LNCAP (cell line): ENCODE measurements around the gene HCFC1.

Experiments
- TF ChIP-seq, protein P1 (sequence below): fragments of 450-650 bp; IDR thresholded peaks from 2 replicates; pipeline ENCODE4 v1.5.1; 2017; ENCODE audit warnings: mild to moderate bottlenecking

Gene HCFC1

DNA sequence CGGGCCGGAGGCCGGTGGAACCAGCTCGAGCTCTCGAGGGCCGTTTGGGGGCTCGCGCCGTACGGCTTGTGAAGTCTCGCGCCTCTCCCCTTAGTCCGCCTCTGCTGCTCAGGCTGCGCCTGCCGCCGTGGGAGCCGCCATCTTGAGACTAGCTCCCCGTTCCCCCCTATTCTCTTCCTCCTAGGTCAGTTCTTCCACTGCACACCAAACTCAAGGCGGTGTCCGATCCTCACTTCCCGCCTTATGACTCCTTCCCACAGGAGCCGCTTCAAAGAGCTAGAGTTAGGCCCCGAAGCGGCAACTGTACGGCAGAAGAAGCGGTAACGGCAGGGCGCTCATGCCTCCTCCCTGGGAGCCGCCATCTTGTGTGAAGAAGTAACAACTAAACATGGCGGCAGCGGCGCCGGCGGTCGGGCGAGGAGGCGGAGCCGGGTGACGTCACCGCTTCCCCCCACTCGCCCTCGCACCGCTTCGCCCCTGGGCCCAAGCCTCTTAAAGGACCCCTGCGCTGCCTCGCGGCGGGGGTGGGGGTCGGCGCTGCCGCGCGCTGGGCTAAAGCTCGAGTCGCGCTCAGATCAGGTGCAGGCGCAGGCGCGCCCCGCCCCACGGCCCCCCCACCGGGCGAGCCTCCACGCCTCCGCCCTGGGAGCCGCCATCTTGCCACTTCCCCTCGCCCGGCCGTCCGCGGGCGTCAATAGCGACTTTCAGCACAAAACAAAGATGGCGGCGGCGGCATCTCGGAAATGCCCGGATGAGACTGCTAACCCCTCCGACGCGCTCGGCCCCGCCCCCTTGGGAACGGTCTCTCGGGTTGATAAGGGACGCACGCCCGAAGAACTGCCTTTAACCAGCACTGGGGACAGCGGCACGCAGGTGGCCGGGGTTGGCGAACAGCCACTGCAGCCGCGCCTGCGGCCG, at the start of gene HCFC1:
TSS of gene HCFC1 (minus strand) at position 369 of the 918 bp plus-strand sequence. CDS start 978 bp downstream, outside the sequence.
- TF ChIP-seq, protein P1, sequence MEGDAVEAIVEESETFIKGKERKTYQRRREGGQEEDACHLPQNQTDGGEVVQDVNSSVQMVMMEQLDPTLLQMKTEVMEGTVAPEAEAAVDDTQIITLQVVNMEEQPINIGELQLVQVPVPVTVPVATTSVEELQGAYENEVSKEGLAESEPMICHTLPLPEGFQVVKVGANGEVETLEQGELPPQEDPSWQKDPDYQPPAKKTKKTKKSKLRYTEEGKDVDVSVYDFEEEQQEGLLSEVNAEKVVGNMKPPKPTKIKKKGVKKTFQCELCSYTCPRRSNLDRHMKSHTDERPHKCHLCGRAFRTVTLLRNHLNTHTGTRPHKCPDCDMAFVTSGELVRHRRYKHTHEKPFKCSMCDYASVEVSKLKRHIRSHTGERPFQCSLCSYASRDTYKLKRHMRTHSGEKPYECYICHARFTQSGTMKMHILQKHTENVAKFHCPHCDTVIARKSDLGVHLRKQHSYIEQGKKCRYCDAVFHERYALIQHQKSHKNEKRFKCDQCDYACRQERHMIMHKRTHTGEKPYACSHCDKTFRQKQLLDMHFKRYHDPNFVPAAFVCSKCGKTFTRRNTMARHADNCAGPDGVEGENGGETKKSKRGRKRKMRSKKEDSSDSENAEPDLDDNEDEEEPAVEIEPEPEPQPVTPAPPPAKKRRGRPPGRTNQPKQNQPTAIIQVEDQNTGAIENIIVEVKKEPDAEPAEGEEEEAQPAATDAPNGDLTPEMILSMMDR: no peak

DNA sequence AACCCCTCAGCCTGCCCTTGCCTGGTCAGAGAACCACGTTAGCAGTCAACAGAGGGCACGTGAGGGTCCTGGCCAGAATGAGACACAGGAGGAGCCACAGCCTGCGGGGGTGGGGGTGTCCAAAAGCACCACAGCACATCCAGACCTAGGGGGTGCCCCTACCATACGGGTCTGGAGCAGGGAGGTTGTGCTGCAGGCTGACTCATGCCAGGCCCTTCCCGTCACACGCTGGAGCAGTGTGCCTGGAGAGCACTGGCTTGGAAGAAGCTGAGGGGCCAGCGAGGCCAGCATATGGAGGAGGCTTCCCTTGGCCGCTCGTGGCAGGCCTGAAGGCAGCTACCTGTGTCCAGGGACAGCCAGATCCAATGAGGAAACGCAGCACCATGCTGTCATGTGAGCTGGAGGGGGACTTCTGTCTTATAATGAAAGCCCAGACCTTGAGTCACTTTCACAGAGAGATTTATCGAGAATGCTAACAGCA, 49.6 kb upstream of the HCFC1 start:
- TF ChIP-seq, protein P1: no peak

DNA sequence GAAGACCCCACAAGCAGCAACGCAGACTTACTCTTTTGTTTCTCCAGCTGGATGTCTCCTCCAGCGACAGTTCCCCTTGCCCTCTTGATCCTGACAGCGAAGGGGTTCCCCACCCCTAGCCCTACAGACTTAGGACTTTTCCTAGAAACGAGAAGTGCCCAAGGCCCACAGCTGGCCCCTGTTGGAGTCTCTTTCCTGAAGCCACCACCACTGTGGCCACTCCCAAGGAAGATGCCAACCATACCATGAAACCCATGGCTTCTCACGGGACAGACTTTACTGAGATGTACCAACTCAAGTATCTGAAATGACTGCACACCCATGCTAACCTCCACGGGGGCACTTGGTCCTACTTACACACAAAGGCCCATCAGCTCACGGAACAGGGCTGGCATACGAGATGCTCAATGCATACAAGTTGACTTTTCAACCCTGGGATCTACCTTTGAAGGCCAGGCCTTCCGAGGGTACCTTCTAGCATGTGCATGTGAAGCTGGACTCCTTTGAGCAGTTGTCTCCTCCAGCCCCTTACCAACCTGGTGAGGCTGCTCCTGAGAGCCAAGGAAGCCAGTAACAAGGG, 49.0 kb upstream of the HCFC1 start:
- TF ChIP-seq, protein P1: no peak

DNA sequence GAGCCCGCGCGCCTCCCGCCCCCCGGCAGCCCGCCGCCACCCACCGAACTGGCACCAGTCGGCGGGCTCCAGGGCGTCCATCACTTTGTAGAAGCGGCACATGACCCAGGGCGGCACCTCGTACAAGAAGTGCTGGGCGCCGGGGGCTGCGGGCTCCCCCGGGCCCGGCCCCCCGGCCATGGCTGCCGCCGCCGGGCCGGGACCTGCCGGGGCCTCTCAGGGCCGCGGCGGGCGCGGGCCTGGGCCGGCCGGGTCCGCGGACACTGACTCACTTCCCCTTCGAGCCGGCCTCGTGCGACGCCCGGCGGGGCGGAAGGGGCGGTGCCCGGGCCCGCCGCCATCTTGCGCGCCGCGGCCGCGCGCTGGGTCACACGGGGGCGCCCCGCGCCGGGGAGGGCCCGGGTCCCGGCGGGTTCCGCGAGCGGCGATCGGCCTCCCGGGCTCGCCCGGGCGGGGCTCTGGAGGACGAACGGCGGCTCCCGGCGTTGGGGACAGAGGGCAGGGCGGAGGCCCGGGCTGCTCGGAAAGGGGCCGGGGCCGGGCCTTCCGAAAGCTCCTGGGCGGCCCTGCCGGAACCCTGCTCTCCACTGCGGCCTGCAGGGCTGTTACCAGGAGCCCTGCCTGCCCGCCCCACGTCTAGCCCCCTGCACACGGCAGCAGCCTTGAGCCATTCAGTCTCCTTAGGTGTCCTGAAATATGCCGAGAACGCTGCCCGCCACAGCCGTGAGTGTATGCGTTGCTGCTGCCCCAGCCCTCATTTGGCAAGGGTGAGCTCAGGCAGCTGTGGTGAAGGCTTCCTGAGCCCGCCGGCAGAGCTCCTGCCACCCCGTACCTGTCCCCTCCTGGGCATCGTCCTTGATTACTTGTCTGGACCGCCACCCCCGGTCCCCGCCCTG, 48.3 kb upstream of the HCFC1 start, which contains the start of gene IRAK1:
TSS of gene IRAK1 (minus strand) at position 270 of the 896 bp plus-strand sequence. CDS start at position 180, 90 bp downstream.
- TF ChIP-seq, protein P1: no peak

DNA sequence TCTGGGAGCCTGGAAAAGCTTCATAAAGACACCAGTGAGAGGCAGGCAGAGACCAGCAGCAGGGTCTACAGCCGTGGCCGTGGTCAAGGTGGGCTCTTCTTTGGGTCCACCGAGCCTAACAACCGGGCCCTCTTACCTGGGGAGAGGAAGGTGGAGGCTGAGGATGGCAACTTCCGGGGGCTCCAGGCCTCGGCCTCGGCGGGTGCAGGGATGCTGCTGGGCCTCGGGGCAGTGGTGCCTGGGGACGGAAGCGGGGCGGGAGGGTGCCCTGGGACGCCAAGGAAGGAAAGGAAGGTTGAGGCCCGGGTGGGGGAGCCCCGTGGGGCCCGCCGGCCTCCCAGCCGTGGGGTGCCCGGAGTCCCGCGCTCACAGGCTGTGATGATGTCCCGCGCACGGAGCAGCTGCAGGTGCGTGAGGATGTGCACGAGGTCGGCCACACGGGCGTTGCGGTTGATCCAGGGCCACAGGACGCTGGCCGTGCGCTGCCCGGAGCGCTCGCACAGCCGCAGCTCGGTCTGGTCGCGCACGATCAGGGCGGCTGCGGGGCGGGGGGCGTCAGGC, 47.5 kb upstream of the HCFC1 start:
- TF ChIP-seq, protein P1: no peak

DNA sequence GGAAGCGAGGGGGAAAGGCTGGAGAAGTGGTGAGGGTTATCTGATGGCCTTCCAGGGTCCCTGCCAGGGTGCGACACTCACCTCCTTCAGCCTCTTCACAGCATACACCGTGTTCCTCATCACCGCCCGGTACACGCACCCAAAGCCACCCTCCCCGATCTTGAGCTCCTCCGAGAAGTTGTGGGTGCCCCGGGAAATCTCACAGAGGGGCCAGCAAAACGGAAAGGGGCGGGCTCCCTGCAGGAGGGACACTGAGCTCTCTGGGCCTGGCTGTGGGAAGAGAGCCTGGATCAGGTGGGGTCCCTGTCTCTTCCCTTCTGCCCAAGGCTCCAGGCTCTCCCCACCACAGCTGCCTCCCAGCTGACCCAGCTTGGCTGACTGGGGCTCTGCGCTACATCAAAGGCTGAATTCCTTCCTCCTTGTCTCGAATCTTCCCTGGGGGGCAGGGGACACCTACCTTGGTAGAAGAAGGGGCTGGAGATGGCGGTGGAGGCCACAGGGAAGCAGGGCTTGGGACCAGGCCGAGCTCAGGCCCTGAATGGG, 47.0 kb upstream of the HCFC1 start:
- TF ChIP-seq, protein P1: no peak
